NCI-H226 (cell line): ENCODE measurements around the gene MEAK7.

Experiments used
- DNase-seq: peaks from one replicate; pipeline ENCODE4 v3.0.0-alpha.2; 2015

Gene MEAK7

DNA sequence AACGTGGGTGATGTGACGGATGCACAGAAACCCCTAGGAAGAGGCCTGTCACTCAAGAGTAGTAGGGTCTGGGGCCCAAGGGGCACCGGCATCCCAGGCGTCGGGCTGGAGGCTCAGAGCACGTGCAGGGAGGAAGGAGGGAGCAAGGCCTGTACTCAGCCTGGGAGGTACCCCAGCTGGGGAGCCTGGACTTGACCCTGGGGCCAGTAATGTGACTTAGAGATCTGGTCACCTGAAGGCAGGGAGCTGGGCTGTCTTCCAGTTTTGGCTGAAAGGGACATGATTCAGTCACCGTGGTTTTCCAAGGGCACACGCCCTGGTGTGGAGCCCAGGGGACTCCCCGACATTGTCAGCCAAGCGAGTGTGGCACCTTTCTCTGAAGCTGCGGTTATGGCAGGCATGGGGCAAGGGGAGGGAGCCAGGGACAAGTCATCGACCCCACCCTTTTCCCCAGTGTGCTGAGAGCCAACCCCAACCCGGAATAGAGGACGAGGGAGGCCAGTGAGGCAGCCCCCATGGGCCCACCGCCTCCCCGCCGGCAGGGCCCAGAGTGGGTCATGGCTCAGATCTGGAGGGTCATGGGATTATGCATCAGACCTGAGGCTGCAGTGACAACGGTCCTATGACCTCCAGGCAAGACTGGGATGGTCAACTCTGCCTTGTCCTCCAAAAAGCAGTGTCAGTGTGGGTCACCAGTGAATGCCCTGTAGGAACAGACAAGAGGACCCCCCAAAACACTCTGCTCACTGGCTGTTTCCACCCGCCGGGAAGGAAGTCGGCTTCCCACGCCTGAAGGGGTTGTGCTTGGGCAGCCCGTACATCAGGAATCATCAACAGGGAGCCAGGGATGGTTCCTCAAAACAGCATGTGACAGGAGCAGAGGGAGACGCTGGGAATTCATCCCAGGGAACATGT lies 41.9 kb downstream of the MEAK7 start:
- no peak for DNase-seq

DNA sequence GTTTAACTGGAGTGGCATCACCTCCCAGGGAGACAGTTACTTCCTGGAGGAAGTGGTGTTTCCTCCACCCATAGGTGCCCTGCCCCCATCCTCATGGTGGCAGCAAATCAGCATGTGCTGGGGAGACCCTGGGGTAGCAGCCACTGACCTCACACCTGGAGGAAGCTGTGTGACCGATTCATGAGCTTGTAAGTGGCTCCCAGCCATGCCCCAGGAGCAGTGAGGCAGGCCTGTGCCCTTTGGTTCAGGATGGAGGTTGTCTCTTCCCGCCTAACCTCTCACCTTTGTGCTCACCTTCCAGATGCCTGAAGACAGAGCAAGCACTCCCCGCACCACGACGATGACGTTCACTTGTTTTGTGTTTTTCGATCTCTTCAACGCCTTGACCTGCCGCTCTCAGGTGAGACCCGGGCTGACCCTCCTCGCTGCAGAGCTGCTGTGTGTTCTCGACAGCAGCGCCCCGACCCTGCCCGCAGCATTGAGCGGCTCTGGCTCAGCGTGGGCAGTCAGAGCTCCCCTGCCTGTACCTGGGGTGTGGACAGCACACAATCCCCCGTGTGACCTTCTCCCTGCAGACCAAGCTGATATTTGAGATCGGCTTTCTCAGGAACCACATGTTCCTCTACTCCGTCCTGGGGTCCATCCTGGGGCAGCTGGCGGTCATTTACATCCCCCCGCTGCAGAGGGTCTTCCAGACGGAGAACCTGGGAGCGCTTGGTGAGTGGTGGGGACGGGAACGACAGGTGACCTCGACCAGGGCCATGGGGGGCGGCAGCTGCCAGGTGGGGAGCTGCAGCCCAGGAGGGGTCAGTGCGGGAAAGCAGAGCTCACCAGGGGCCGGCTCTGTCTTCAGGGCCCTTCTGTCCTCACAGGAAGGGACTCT lies 42.8 kb downstream of the MEAK7 start:
- no peak for DNase-seq

DNA sequence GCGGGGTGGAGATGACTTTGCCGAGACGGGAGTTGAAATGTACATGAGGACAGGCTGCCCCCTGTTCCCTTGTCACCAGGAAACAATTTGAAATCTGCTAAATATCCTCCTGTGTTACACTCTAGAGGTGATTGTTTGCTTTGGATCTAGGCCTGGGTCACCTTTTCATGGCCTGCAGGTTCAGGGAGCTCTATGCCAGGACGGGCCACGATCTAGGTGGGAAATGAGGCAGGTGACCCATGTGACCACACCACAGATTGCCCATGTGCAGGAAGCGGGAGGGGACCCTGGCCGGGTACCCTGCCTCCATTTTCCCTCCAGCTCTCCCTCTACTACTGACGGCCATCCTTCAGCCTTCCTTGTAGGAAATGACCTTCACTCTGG lies 43.4 kb downstream of the MEAK7 start:
- no peak for DNase-seq

DNA sequence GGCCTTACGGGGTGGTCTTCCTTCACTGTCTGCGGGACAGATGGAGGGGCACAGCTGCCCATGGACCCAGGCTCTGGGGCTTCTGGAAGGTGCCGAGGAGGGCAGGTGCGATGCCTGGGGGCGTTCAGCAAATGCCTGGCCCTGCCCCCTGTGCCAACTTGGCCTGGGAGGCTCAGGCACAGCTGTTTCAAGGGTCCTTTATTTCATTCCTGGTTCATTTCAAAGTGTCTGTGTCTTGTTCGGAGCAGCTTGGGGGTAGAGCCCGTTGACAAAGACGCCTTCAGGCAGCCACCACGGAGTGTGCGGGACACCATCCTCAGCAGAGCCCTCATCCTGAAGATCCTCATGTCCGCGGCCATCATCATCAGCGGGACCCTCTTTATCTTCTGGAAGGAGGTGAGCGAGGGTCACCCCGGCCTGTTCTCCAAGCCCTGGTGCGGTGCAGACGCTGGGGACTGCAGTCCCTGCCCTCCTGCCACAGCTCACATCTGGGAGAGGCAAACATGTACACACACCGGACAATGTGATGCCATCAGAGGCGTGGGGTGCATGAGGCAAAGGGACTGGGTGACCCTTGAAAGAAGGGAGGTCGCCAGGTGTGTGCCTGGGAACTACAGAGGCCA lies 43.9 kb downstream of the MEAK7 start:
- no peak for DNase-seq

DNA sequence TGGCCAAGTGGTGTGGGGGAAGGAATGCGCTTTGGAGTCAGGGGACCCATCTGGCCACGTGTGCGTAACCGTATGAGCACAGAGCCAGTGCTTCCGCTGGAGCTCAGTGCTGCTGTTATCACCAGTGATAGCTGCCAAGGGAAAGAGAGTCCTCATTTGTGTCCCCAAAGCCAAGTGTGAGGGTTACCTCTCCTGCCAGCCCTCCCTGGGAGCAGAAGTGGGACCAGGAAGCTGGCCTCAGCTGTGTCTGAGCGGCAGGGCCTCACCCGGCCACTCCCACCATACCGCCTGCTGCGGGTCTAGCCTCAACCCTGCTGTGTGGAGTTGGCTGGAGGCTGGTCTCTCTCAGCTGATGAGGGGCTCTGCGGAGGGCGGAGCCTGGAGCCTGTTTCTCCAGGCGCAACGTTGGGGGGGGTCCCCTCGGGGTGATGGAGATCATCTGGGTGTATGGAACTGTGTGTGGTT lies 44.5 kb downstream of the MEAK7 start:
- DNase-seq, result no peak

DNA sequence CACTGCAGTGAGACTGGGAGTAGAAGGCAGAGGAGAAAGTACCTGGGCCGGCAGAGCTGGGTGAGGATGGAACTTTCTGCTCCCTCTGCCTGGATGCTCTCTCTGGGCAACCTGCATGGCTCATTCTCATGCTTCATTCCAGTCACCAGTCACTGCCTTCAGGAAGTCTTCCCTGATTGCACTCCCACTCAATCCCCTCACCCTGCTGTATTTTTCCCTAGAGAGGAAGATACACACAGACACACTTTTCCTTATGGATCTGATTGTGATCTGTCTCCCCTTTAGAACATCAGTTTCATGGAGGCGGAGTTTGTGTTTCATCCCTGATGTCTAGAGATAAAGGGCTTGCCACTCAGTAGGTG lies 44.9 kb downstream of the MEAK7 start:
- no peak for DNase-seq

DNA sequence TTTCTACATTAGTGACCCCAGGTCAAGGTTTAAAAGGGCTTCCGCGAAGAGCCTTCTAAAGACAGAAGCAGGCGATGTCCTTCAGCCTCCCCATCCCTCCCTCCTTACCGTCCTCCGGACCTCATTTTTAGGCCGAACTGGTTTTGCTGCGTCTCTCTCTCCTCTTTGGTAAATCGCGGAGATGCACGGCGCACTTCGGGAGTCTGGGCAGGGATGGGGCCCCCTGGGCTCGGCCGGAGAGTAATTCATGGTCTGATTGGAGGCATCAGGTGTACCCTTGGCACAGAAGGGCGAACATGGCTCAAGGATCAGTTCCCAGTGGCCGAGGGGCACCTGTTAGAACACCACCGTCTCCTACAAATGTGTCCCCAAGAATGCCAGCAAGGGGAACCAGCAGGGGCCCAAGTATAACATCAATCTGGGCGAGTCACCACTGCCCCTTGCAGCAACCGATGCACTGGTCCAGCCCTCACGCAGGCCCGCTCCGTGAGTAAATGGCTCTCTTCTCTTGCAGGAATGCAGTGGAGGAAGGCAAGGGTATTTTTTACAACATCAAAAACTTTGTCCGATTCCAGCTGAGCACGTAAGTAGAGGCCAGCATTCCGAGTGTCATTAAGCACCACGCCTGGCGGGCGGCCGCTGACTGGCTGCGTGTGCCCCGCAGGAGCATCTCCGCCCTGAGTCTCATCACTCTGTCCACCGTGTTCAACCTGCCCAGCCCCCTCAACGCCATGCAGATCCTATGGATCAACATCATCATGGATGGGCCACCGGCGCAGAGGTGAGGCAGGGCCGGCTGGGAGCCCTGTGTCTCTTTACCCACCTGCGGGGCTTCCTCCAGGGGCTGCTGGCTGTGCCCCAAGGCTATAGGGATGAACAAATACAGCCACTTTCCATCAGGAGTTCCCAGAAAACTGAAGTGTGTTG lies 45.6 kb downstream of the MEAK7 start:
- no peak for DNase-seq

DNA sequence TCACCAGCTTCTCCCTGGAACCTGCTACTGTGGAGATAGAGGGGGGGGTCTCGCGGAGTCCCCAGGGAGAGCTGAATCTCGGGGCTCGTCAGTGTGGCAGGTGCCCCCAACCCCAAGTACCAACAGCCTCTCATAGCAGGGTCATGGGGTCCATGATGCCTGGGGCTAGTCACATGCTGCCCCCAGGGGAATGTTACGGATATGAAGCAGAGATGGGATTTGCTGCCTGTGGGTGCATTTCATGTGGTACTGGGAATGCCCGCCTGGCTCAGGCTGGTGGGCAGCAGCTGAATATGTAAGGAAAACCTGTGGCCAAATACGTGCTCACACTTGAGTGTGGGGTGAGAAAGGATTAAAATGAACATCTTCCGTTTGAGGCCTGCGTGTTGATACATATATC lies 49.4 kb downstream of the MEAK7 start:
- DNase-seq, result no peak
